Frontal cortex (tissue), 4 donors: ENCODE measurements around the gene ITGB7. TPM values are rescaled to one million over a fixed set of nuclear protein-coding genes. Genes with fewer than 3 reads are reported as not detected.

ENCODE experiments used
- DNase-seq, 2 donors: peaks; one replicate each; pipeline ENCODE4 v3.0.0; 2012; ENCODE audit warnings: low spot score in 2 of 2
- FAIRE-seq: peaks from 2 replicates; lab custom pipeline; 2012; peaks lifted over from hg19 to GRCh38; lab: Jason Lieb, UNC
- total RNA-seq: library from RNA; depleted of rRNA; stranded (reverse); fragments of >200 nt; gene quantifications from one replicate; pipeline ENCODE4 v1.2.3, GENCODE V29; 2014
- donor health status: control.
- donor health status: control.
- donor health status: control.

The ITGB7 gene
- total RNA-seq, 1 donor from 2014 or later: not detected

DNA sequence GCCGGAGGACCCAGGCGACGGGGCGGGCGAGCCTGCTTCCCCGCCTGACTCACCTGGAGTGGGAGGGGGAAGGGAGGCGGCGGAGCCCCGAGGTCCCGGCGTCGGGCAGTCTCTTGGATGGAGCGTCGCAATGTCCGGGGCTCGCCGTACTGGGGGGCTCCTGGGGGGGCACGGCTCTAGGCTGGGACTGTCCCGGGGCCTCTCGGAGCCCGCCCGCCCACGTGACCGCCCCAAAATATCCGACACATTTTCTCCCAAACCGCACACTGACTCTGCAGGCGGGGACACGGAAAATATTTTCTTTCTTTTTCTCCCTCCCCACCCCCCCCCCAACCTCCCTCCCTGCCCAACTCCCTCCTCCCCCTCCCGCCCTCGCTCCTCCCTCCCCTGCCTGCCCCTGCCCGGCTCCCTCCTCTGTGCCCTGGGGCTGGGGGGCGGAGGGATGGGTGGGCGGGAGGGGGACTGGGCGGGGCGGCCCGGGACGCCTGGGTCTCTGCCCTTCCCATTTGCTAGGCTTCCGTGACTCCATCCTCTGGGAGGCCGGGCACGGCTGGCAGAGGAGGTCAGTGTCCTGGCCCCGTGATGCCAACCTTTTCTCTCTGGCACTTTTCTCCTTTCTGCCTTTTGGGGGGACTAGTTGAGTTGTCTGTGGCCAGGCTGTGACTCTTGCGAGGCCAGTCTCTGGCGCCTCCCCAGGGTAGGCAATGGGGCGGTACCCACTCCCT is 25.0 kb upstream of the ITGB7 start, which contains the start of gene RARG:
TSS of gene RARG (minus strand) at position 289 of the 725 bp plus-strand sequence. CDS start 4,664 bp downstream, outside the sequence.
- peak in 1 of 2 donors; percentile 76 for DNase-seq
- no peak for FAIRE-seq

DNA sequence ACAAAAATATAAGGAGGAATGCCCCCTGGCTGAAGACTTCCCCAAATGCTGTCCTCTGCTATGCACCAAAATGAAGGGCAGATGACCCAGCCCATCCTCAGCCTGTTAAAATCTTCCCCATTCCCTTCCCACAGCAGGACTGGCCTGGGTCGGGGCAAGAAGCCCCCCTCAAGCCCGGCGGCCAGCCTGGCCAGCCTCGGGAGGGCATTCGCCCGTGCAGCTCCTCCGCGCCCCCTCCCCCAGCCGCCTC is 24.5 kb upstream of the ITGB7 start:
- FAIRE-seq (no peak), DNase-seq (no peak)

DNA sequence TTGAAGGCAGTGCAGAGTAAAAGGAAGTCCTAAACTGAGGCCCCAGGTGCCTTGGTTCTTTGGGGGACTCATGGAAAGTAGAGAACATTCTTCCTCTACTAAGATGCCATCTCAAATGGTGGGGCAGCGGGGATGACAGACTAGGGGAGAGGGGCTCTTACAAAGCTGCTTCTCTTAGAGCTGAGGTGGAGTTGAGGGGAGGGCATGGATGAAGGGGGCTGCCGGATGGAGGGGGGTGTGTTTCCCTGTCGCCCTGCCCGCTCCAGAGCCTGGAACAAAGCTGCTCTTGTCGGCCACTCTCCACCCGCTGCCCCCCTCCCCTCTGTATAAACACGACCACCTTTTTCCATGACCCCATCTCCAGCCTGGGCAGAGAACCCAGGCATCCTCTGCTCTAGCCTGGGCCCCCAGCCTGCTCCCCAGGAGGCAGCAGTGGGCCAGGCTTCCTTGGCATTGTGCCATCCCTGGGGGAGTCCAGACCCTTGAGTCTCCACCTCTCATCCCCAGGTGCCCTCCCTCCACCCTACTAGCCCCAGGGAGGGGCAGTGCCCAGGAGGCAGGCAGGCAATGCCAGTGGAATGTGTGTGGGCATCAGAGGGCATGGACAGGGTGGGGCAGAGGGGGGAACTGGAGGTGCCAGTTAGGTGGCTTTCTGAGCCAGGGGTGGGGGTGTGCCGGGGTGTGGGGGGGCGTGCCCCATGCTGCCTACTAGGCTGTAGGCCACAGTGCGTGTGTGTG is 23.2 kb upstream of the ITGB7 start:
- DNase-seq (no peak), FAIRE-seq (no peak)

DNA sequence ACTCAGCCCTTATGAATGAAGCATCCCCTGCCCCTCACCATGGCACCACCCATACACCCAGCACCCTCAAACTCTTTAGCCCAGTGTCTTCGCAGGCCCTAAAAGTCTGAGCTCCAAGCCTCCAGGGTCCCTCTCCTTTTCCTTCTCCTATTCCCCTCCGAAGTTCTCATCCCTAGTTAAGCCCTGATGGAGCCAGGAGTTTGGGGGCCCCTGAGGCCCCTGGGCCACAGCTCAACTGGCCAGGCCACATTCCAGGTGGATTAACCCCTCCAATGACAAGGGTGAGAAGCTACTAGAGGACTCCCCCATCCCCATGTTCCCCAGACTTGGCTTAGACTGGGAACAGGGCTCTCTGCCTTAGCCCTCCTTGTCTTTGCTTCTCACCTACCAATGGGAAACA is 22.4 kb upstream of the ITGB7 start:
- FAIRE-seq: no peak

DNA sequence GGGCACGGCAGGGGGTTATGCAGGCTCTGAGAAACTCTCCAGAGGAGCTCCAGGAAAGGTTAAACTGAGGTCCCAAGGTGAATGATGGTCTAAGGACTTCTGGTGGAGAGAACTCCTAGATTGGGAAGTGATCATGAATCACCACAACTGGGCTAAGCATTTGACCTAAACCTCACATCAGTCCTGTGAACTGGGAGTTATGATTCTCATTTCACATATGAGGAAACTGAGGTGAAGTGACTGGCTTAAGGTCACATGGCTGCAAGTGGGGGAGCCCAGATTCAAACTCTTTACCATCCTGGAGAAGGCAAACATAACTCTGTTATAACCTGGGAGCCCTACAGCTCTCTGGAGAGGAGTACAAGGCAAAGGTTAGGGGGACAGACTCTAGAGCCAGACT is 20.8 kb upstream of the ITGB7 start:
- DNase-seq: no peak
- no peak for FAIRE-seq

More for the DNA sequence above, 22.4 kb upstream of the ITGB7 start:
- DNase-seq: no peak

DNA sequence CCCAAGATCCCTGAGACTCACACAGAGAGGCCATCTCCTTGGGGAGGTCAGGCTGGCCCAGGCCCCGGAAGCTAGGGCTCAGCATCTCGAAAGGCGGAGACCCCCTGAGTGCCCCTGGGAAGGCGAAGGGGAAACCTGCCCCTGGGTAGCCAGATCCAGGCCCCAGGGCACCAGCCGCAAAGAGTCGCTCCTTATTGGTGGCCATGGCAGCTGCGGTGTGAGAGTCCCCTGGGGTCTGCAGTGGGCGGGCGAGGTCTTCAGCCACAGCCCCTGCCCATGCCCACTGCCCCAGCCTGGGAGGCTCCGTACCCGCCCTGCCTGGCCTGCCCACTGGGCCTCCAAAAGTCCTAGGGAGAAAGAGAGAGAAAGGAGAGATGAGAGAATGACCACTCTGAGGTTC is 20.3 kb upstream of the ITGB7 start:
- DNase-seq: no peak
- no peak for FAIRE-seq

DNA sequence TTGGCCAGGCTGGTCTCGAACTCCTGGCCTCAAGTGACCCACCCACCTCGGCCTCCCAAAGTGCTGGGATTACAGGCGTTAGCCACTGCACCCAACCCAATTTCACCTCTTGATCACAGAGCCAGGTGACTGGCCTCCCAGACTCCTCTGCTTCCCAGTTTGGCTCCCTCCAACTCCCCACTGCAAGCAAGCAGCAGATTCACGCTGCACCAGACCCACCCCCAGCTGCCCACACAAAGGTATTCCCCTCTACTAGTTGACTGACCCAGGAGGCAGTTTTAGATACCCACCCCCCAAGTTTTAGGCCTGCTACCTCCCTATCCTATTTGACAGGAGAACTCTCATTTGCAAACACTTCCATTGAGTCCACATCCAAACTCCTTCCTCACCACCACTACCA is 19.8 kb upstream of the ITGB7 start:
- FAIRE-seq (no peak), DNase-seq (no peak)

DNA sequence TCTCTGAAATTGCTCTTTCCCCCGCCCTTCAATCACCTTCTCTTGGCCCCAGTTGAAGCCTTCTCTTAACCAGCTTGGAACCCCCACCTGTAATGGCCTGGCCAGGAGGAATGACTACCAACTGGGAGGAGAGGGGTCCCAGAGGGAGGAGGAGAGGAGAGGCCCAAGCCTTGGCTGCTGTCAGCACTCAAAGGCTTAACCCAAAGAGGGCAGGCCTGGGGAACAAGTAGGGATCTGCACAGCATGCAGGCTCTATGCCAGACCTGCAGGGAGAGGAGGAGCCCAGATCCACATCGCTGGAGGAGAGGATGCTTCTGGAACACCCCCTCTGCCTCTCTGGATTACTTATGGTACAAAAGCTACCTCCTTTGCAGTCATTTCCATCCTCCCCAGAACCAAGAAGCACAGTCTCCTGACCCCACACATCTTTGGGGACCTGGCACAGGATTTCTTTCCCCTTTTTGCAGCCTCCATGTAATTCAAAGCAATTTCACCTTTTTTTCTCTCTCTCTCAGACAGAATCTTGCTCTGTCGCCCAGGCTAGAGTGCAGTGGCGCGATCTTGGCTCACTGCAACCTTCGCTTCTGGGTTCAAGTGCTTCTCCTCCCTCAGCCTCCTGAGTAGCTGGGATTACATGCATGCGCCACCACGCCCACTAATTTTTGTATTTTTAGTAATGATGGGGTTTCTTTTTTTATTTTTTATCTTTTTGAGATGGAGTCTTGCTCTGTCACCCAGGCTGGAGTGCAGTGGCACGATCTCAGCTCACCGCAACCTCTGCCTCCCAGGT is 18.8 kb upstream of the ITGB7 start:
- no peak for FAIRE-seq
- no peak for DNase-seq

DNA sequence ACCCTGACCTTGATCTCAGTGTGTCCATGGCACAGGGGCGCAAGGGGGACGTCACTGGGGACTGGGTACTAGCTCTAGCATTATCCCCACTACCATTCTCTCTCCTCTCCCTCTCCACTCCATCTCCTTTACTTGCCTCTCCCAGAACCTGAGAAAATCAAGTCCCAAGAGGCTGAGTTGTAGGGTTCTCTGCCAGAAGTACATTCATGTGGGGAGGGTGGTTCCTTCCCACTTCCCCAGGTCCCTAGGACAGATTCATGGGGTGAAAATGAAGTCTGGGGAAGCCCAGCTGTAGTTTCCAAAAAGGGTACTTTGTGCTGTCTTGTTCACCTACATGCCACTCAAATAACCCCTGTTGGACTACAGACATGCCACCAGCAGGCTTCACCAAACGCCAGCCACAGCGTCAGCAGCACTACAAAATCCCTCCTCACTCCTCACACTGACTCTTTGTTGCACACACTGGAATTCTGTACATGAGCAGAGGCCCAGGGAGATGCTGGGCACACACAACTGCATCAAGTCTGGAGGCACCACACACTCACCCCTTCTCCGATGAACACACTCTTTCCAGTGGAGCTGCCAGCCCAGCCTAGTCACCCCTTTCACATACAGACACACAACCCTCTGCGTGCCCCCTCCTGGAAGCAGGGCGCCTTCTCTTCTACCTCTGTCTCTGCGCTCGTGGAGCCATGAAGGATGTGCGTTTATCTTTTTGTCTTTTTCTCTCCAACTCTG is 18.0 kb upstream of the ITGB7 start:
- no peak for DNase-seq
- no peak for FAIRE-seq

DNA sequence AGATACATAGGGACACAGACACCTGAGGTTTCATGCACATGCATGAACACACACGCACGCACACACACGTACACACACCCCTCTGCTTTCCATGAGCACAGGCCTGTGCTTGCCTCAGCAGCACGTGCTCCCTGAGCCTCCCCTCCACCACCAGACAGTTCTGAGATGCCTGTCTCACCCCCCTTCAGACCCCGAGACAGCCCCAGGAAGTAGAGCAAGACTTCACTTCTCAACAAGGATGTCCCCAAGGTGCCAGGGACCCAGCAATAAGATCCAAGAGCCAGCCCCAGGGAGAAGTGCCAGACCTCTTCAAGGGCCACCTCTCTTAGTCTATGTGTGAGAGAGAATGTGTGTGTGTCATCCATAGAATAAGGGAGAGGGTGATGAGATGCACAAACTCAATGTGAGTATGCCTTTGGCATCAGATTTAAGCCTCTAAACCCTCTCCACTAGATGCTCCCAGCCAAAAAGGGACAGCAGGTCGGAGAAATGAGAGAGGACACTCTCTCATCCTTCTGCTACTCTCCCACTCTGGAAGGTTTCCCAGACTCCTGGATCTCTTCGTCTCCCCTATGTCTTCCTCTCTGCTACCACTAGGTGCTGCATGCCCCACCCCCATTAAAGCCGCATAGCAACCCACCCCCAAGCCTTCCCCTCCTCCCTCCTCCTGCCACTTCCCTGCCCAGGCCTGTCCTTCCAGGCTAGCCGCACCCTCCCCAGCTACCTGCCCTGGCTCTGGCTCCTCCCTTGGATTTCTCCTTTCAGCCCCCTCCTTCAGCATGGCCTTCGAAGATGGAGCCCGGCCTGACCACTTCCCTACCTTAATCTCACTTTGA is 17.2 kb upstream of the ITGB7 start:
- DNase-seq (no peak), FAIRE-seq (no peak)

DNA sequence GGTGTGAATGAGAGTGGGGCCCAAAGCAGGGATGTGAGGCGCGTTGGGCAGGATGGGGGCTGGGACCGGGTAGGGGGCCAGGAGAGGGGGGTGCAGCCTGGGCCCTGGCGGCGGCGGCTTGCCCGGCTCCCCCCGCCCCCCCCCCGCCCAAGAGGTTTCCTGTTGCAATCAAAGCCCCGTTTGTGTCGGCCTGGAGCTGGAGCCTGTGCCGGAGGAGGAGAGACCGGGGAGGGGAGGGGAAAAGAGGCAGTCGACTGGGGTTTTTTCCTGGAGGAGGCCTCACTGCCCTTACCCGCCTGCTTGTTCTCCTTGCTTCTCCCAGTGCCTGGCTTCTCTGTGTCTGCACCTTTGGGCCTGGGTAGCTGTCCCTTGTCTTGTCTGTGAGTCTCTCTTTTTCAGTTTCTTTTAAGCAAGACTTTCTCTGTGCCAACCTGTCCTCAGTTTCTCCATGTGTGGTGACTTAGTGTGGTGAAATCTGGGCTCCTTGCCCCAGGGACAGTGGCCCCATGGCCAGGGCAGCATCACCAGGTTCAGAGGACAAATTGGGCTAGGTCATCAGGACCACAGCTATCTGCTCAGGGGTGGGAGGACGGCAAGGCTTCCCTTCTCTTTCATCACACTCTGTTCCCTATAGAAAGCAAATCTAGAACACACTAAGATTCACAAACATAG is 16.5 kb upstream of the ITGB7 start:
- DNase-seq (peak in 1 of 2 donors; percentile 76), FAIRE-seq (no peak)

DNA sequence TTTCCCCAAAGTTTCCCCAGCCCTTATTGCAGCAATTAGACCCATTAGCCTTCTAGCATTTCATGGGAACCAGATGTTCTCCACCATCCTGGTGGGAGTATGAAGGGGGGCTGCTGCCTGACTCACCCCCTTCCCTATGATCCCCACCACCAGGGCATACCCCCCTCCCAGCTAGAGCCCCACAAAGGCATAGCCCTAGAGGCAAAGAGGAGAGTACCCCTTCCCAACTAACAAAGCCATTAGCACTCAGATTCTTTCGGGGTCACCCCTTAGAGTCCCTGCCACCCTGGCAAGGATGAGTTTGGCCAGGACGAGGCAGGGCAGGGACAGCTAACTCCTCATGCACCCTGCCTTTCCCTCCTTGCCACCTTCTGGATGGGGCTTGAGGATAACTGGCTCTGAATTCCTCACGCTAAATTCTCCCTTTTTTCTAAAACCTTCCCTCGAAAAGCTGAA is 15.8 kb upstream of the ITGB7 start:
- no peak for FAIRE-seq
- no peak for DNase-seq

DNA sequence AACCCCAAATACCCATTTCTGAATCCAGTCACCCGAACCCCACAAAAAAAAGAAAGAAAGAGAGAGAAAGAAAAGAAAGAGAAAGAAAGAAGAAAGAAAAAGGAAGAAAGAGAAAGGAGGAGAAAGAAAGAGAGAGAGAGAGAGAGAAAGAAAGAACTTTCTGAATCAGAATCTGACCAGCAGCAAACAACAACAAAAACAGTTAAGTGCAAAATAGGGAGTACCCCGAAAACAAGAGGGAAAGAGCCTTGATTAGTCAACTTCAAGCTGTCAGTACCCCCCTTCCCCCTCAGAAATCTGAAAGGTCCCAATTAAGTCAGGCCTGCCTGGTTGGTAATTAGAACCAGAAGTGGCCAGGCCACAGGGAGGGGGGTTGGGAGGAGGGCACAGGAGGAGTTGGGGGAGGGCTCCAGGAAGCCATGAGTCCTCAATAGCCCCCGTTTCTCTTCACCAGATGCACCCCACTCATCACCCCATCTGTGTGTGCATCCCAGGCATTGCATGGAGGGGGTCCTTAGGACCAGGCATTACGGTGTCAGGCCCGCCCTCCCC is 15.2 kb upstream of the ITGB7 start:
- FAIRE-seq: no peak
- DNase-seq: no peak

DNA sequence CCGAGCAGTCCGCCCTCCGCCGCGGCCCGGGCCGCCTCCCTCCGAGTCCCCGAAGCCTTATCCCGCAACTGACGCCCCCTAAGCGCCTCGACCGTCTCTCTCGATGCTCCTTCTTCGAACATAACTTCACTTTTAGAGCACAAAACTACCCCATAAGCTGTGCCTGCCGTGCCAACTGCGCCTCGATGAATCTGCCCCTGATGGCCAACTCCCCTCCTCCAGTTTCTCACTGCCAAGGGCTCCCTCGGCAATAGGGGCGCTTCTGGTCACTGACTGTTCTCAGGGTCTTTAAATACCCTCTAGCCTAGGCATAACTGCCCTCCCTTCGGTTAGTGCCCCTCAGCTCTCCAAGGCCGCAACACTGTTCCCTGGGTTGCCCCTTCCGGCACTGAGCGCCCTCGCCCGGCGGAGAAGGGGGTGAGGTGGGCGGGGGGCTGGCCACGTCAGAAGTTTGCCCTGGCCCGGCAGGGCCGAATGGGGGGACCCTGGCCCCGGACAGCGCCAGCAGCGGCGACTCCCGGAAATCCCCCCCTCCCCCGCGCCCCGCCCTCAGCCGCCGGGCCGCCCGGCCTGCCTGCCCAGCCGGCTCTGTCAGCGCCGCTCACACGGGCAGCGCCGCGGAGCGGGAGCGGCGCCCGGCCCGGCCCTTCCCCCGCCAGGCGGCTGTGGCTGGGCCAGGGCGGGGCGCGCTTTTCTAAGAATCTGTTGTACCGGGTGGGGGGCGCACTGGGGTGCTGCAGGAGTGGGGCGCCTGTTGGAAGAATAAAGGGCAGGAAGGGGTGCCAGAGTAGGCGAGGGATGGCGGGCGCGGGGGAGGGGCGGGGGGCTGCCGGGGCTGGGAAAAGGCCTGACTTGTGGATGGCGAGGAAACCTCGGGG is 14.4 kb upstream of the ITGB7 start:
- DNase-seq (peak; percentile 86), FAIRE-seq (no peak)

DNA sequence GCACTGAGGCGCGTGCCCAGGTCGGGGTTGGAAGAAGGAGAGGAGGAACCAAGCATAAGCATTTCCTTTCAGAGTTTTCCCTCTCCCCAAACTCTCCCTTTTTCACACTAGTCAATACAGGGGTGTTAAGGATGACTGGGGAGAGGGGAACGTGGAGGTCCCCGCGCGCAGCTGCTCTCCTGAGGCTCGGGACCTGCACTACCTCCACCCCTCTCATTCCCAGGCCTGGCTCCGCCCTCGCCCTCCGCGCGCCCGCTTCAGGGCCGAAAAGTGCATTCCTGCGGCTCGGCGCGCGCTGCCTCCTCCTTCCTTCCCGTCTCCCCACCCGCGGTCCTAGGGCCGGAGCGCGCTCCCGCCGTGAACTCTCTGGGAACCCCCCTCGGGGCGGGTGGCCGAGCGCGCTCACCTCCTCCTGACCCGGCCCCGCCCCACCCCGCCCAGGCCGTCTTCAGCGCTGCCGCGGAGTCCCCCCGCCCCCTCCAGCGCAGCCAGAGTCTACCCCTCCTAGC is 13.7 kb upstream of the ITGB7 start:
- DNase-seq (peak; percentile 88), FAIRE-seq (no peak)

DNA sequence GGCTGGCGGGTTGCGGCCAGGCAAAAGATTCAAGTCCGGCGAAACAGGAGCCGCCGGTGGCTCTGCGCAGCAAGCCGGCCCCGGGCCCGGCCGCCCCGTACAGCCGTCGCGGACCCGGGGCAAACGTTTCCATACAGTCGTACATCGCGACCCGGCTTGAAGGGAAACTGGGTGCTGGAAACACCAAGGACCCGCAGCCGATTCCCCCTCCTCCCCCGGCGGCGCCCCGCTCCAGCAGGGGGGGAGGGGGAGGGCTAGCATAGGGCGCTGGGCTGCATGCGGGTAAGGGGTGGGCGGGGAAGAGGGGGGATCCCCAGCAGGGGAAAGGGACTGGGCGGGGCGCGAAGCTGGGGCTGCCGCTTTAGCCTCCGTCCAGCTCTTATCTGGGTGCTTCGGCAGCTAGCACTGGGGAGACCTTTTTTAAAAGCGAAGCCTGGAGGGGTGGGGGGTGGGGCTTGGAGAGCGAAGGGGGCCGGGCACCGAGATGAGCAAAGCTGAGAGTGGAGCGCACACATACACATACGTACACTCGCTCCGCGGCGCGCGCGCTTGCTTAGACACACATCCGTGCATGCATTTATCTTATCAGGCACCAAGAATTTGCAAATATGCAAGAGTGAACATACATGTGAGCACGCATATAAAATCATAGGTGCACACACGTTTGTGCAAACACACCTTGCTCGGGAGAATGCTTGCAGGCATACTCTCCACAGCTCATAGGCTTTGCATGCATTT is 13.1 kb upstream of the ITGB7 start:
- peak; percentile 58 to 72 for DNase-seq
- no peak for FAIRE-seq
